Sigmoid colon (tissue), 7 donors: ENCODE data around the gene ATP6V1F. TPM values are rescaled to one million over a fixed set of nuclear protein-coding genes. Genes with fewer than 3 reads are reported as not detected.

Source experiments
- DNase-seq: peaks from one replicate; pipeline ENCODE4 v3.0.0-alpha.2; 2019
- H3K27ac ChIP-seq, 4 donors: fragments of 200-600 bp; sonication (generic); one replicate each; pipeline ENCODE4 v1.5.1; 2016 to 2019; ENCODE audit warnings: mild to moderate bottlenecking in 1 of 4
- H3K27me3 ChIP-seq, 3 donors: fragments of 200-600 bp; sonication (generic); one replicate each; pipeline ENCODE4 v1.5.1; 2019; ENCODE audit warnings: mild to moderate bottlenecking in 1 of 3
- H3K36me3 ChIP-seq, 4 donors: fragments of 200-600 bp; sonication (generic); one replicate each; pipeline ENCODE4 v1.5.1; 2016 to 2019
- H3K4me1 ChIP-seq, 4 donors: fragments of 200-600 bp; sonication (generic); one replicate each; pipeline ENCODE4 v1.5.1; 2017 to 2019
- H3K4me3 ChIP-seq, 4 donors: fragments of 200-600 bp; sonication (generic); one replicate each; pipeline ENCODE4 v1.5.1; 2017 to 2019; ENCODE audit warnings: mild to moderate bottlenecking in 2 of 4, moderate library complexity in 1 of 4
- H3K9me3 ChIP-seq, 4 donors: fragments of 200-600 bp in 3 of 4; sonication (generic) in 3 of 4; one replicate each; pipeline versions ENCODE4 v1.5.1 to v1.6.1; 2013 to 2019
- EP300 ChIP-seq, 4 donors: sonication (generic); formaldehyde crosslinking; IDR thresholded peaks; one replicate each; pipeline ENCODE4 v1.6.1; 2017; ENCODE audit warnings: antibody characterized with exemption in 4 of 4
- POLR2A ChIP-seq, 2 donors: fragments of 450-650 bp; IDR thresholded peaks; one replicate each; pipeline ENCODE4 v1.6.1; 2016; ENCODE audit warnings: antibody characterized with exemption in 2 of 2, mild to moderate bottlenecking in 2 of 2, moderate library complexity in 2 of 2
- POLR2AphosphoS5 ChIP-seq, 4 donors: sonication (generic); formaldehyde crosslinking; IDR thresholded peaks; one replicate each; pipeline ENCODE4 v1.6.1; 2017; ENCODE audit warnings: antibody characterized with exemption in 4 of 4
- WGBS, 2 donors: extraction: QIAGEN DNeasy Blood & Tissue Kit; methylation state at CpG; one replicate each; pipeline ENCODE4 v1.1.7; 2013; 5-methylcytosine and 5-hydroxymethylcytosine counted together
- intact Hi-C: fragments of 100-400 bp; cut with DNase I; formaldehyde crosslinking; loops from one replicate; pipeline ENCODE4 v1.15.1; 2023
- polyA plus RNA-seq, 3 donors: library from polyadenylated mRNA; stranded (reverse); fragments of 200-250 nt; gene quantifications; one replicate each; pipeline ENCODE4 v1.2.3, GENCODE V29; 2013
- total RNA-seq, 4 donors: library from RNA; depleted of rRNA; stranded (reverse); fragments of >200 nt; gene quantifications; one replicate each; pipeline ENCODE4 v1.1.0, GENCODE V29; 2016
- TF ChIP-seq, protein P1 (sequence below), 4 experiments: fragments of 450-650 bp in 3 of 4; fragments of 200-600 bp in 1 of 4; IDR thresholded peaks; one replicate each; pipeline ENCODE4 v1.5.1; 2016 to 2019; ENCODE audit warnings: antibody characterized with exemption in 4 of 4, mild to moderate bottlenecking in 3 of 4, moderate library complexity in 2 of 4
- donor health status: healthy with polysubstance abuse.
- donor health status: Bipolar disorder and iron deficiency.
- donor health status: healthy.

Gene ATP6V1F
- total and polyA plus RNA-seq, 7 donors: 96.7 to 214 (median 138) TPM

DNA sequence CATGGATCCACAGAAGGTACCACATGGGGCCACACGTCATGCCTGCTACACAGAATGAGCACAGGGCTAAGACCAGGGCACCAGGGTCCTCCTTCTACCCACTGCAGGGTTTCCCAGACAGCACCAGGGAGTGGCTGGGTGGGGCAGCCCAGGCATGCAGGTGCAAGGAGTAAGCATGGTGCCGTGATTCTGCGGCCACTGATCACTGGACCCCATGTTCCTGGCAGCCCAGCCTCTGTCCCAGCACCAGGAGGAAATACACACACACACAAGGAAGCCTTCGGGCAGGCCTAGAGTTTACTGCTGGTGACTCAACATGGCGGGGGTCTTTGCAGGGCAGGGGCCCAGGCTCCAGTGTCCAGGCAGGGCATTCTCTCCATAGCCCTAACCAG lies 13.9 kb downstream of the ATP6V1F start:
- H3K27ac ChIP-seq: no peak overlapping the region
- intact Hi-C loops: no loop called here
- H3K27me3 ChIP-seq: no peaks in the 10 kb centered on the region
- no peaks in the 10 kb centered on the region for H3K36me3 ChIP-seq
- H3K4me3 ChIP-seq: no peak overlapping the region
- TF ChIP-seq POLR2AphosphoS5 (IDR thresholded peaks at IDR 0.05) (no peak), POLR2A (IDR thresholded peaks at IDR 0.05) (no peak), EP300 (IDR thresholded peaks at IDR 0.05) (no peak)
- TF ChIP-seq, protein P1, sequence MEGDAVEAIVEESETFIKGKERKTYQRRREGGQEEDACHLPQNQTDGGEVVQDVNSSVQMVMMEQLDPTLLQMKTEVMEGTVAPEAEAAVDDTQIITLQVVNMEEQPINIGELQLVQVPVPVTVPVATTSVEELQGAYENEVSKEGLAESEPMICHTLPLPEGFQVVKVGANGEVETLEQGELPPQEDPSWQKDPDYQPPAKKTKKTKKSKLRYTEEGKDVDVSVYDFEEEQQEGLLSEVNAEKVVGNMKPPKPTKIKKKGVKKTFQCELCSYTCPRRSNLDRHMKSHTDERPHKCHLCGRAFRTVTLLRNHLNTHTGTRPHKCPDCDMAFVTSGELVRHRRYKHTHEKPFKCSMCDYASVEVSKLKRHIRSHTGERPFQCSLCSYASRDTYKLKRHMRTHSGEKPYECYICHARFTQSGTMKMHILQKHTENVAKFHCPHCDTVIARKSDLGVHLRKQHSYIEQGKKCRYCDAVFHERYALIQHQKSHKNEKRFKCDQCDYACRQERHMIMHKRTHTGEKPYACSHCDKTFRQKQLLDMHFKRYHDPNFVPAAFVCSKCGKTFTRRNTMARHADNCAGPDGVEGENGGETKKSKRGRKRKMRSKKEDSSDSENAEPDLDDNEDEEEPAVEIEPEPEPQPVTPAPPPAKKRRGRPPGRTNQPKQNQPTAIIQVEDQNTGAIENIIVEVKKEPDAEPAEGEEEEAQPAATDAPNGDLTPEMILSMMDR (IDR thresholded peaks at IDR 0.05): no peak
- no peaks in the 10 kb centered on the region for H3K9me3 ChIP-seq
- peaks cover 0 to 9% (median 3%) of the 10 kb centered on the region in 4 donors for H3K4me1 ChIP-seq
- DNase-seq: peak; percentile 52
- WGBS, 2 donors: 19 to 69% methylated on average over 5 of the region's 5 CpGs

DNA sequence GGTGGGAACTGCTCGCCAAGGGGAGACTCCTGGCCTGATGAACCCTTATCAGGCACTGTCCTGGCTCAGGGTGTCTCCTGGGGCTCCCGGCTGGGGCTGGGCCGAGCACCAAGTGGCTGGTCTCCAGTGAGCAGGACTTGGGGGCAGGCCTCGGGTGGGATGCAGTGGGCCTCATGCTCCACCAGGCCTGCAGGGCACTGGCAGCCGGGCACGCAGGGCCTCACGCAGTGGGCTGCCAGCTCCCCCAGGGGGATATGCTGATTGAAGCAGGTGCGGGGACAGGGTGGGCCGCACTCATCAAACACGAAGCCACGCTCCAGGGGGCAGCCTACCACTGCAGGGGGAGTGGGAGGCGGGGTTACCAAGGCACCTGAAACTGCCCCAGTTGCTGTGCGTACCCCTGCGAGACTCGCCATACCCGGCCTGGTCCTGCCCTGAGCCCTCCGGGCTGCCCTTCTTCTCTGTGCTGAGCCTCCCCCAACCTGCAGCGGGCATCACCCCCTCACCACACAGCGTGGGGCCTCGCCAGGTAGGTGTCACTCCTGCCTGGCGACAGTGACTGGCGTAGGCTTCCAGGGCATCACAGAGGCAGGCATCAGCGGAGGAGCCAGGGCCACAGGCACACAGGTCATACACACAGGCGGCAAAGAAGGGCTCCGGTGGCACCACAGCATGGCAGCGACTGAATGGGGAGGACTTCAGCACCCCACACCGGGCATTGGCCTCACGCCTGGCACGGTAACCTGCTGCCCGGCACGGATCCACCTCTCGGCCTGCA lies 14.5 kb downstream of the ATP6V1F start:
- Histone ChIP-seq H3K9me3 (no peaks in the 10 kb centered on the region), H3K4me1 (peaks cover 0 to 9% (median 3%) of the 10 kb centered on the region in 4 donors), H3K36me3 (no peaks in the 10 kb centered on the region), H3K4me3 (no peak overlapping the region), H3K27me3 (no peaks in the 10 kb centered on the region), H3K27ac (no peak overlapping the region)
- intact Hi-C loops: no loop called here
- TF ChIP-seq POLR2AphosphoS5 (IDR thresholded peaks at IDR 0.05) (no peak), EP300 (IDR thresholded peaks at IDR 0.05) (no peak), POLR2A (IDR thresholded peaks at IDR 0.05) (no peak)
- TF ChIP-seq, protein P1 (IDR thresholded peaks at IDR 0.05): no peak
- 94 to 95% methylated on average over 32 of the region's 32 CpGs for WGBS, 2 donors
- peak; percentile 61 for DNase-seq

DNA sequence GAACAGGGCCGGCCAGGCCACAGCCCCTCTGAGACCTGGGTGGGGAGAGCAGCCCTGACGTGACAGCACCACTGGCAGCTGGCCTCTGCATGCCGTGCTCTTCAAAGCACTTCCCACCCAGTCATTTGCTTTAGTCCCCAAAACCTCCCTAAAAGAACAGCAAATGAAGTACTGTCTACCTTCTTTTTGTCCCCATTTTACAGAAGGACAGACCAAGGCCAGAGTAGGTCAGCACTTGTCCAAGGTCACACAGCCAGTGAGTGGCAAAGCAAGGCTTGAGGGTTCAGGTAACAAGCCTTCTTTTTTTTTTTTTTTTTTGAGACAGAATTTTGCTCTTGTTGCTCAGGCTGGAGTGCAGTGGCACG lies 15.1 kb downstream of the ATP6V1F start:
- H3K4me3 ChIP-seq: no peak overlapping the region
- DNase-seq: no peak
- H3K27ac ChIP-seq: no peak overlapping the region
- intact Hi-C loops: no loop called here
- H3K27me3 ChIP-seq: no peaks in the 10 kb centered on the region
- no peak for TF ChIP-seq POLR2A (IDR thresholded peaks at IDR 0.05)
- TF ChIP-seq, protein P1 (IDR thresholded peaks at IDR 0.05): no peak
- no peak for TF ChIP-seq EP300 (IDR thresholded peaks at IDR 0.05)
- no peak for TF ChIP-seq POLR2AphosphoS5 (IDR thresholded peaks at IDR 0.05)
- no peaks in the 10 kb centered on the region for H3K36me3 ChIP-seq
- WGBS, 2 donors: 72 to 86% methylated on average over 4 of the region's 4 CpGs
- H3K4me1 ChIP-seq: peaks cover 0 to 9% (median 3%) of the 10 kb centered on the region in 4 donors
- no peaks in the 10 kb centered on the region for H3K9me3 ChIP-seq

DNA sequence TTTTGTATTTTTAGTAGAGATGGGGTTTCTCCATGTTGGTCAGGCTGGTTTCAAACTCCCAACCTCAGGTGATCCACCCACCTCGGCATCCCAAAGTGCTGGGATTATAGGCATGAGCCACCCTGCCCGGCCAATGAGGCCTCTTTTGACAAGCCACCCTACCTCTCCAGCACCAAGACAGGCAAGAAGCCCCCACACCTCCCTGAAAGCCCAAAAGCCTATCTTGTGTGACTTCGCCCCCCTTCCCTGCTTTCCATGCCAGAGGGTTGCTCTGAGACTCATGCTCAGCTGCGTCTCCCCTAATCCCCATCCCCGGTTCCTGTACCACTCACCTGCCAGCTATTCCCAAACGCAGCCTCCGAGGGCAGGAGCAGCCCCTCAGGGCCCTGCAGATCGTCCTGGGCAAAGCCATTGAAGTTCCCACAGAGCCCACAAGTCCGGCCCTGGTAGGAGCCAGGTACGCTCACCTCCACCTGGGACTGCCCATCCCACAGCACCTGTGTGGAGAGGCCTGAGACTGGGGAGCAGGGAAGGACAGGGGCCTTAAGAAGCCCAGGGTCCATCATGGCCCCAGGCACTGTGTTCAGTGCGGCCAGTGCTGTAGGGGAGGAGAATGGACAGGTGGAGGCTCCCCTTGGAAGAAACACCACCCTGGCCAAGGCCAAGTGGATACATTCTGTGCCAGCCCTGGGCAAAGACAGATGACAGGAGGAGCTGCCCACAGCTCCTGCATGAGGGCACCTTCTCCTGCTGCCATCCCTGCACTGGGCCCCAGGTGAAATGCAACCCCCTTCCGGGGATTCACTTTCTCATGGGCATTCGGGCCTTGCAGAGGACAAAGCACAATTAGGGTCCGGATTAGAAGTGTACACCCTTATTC lies 15.8 kb downstream of the ATP6V1F start:
- H3K4me3 ChIP-seq: no peak overlapping the region
- no peak overlapping the region for H3K27ac ChIP-seq
- H3K27me3 ChIP-seq: no peaks in the 10 kb centered on the region
- no peaks in the 10 kb centered on the region for H3K9me3 ChIP-seq
- intact Hi-C loops: no loop called here
- H3K4me1 ChIP-seq: peaks cover 0 to 9% (median 3%) of the 10 kb centered on the region in 4 donors
- DNase-seq: peak; percentile 39
- H3K36me3 ChIP-seq: no peaks in the 10 kb centered on the region
- no peak for TF ChIP-seq POLR2AphosphoS5 (IDR thresholded peaks at IDR 0.05)
- TF ChIP-seq, protein P1 (IDR thresholded peaks at IDR 0.05): no peak
- WGBS, 2 donors: 91 to 94% methylated on average over 14 of the region's 14 CpGs
